HG02840 (cell line): ENCODE data around the gene CHAC2.

ENCODE experiments used
- ATAC-seq: cut with Tn5 transposase; IDR thresholded peaks from one replicate; pipeline ENCODE4 v1.9.1; 2021; ENCODE audit warnings: mild to moderate bottlenecking, moderate library complexity, moderate number of reproducible peaks; ENCODE audit not compliant: unreplicated experiment, low FRiP score

CHAC2 gene

GRCh38 chr2:53777134-53777533 is 9.5 kb downstream of the CHAC2 start:
- no peak for ATAC-seq

GRCh38 chr2:53778536-53779162 is 11.0 kb downstream of the CHAC2 start:
- ATAC-seq = no peak

- no peak for ATAC-seq
These were observed 12.5 kb downstream of the CHAC2 start for GRCh38 chr2:53780056-53780455.

GRCh38 chr2:53782676-53783075 is 15.1 kb downstream of the CHAC2 start:
- ATAC-seq = no peak

GRCh38 chr2:53784436-53784835 is 16.8 kb downstream of the CHAC2 start:
- ATAC-seq = no peak

GRCh38 chr2:53785366-53785765 is 17.8 kb downstream of the CHAC2 start:
- ATAC-seq = no peak

- peak; percentile 14 for ATAC-seq
These were observed 18.7 kb downstream of the CHAC2 start for GRCh38 chr2:53786352-53786704.

GRCh38 chr2:53786705-53787613 is 19.4 kb downstream of the CHAC2 start, which contains the start of the genes ASB3 and ERLEC1:
ASB3 (minus strand) TSS chr2:53786953; CDS start chr2:53765572, 21,381 bp downstream.
ERLEC1 (plus strand) TSS chr2:53787044; CDS start chr2:53787211, 167 bp downstream.
- peak; percentile 96 for ATAC-seq

GRCh38 chr2:53787614-53788289 is 20.1 kb downstream of the CHAC2 start:
- ATAC-seq = no peak

GRCh38 chr2:53793261-53793660 is 25.7 kb downstream of the CHAC2 start:
- no peak for ATAC-seq

- no peak for ATAC-seq
These were observed 26.2 kb downstream of the CHAC2 start for GRCh38 chr2:53793821-53794220.

GRCh38 chr2:53801547-53801946 is 33.9 kb downstream of the CHAC2 start:
- ATAC-seq = no peak

- ATAC-seq = no peak
These were observed 35.1 kb downstream of the CHAC2 start for GRCh38 chr2:53802617-53803151.

GRCh38 chr2:53811601-53812000 is 44.0 kb downstream of the CHAC2 start:
- no peak for ATAC-seq

GRCh38 chr2:53813151-53813550 is 45.5 kb downstream of the CHAC2 start:
- no peak for ATAC-seq

GRCh38 chr2:53818854-53819435 is 51.3 kb downstream of the CHAC2 start:
- ATAC-seq = no peak

GRCh38 chr2:53819634-53820033 is 52.0 kb downstream of the CHAC2 start:
- no peak for ATAC-seq

GRCh38 chr2:53820048-53820447 is 52.4 kb downstream of the CHAC2 start:
- no peak for ATAC-seq

- ATAC-seq = no peak
These were observed 53.1 kb downstream of the CHAC2 start for GRCh38 chr2:53820711-53821110.

- ATAC-seq = no peak
These were observed 54.2 kb downstream of the CHAC2 start for GRCh38 chr2:53821810-53822209.
